IPS DF 6.9 (cell line): ENCODE results near the gene C1S.
A peak's percentile ranks its signal among the peaks of the same experiment; 100 is the strongest.
"Not testable (repeated sequence)": the region's sequence is repeated elsewhere in the genome, so short reads cannot be mapped to it uniquely, and the experiment has no call there.

Source experiments
- DNase-seq: peaks from one replicate; pipeline ENCODE4 v3.0.0-alpha.2; 2013; ENCODE audit warnings: low read depth, low spot score
- H3K27ac ChIP-seq: one replicate; pipeline ENCODE4 v1.5.1; 2013; ENCODE audit warnings: low read length, control low read depth
- H3K27me3 ChIP-seq: 2 replicates; pipeline ENCODE4 v1.6.1; 2013; ENCODE audit warnings: mild to moderate bottlenecking, low read length; ENCODE audit not compliant: control insufficient read depth, insufficient read depth
- H3K36me3 ChIP-seq: 2 replicates; pipeline ENCODE4 v1.6.1; 2013; ENCODE audit warnings: low read length; ENCODE audit not compliant: control insufficient read depth, insufficient read depth
- H3K4me1 ChIP-seq: 2 replicates; pipeline ENCODE4 v1.6.1; 2013; ENCODE audit warnings: low read length; ENCODE audit not compliant: control insufficient read depth, insufficient read depth
- H3K4me3 ChIP-seq: 2 replicates; pipeline ENCODE4 v1.5.1; 2013; ENCODE audit warnings: mild to moderate bottlenecking, low read length
- H3K9me3 ChIP-seq: 2 replicates; pipeline ENCODE4 v1.6.1; 2013; ENCODE audit warnings: low read length, inconsistent platforms; ENCODE audit not compliant: control insufficient read depth, insufficient read depth
- WGBS: extraction: QIAGEN DNeasy Blood & Tissue Kit; methylation state at CpG from one replicate; pipeline ENCODE4 v1.1.7; 2013; ENCODE audit warnings: mixed read lengths, missing lambda C conversion rate; ENCODE audit not compliant: insufficient read length, insufficient coverage; 5-methylcytosine and 5-hydroxymethylcytosine counted together

Gene C1S

GRCh38 chr12:7101047-7101693, 40.7 kb downstream of the C1S start:
- no peaks in the 10 kb centered on the region for H3K9me3 ChIP-seq

DNA sequence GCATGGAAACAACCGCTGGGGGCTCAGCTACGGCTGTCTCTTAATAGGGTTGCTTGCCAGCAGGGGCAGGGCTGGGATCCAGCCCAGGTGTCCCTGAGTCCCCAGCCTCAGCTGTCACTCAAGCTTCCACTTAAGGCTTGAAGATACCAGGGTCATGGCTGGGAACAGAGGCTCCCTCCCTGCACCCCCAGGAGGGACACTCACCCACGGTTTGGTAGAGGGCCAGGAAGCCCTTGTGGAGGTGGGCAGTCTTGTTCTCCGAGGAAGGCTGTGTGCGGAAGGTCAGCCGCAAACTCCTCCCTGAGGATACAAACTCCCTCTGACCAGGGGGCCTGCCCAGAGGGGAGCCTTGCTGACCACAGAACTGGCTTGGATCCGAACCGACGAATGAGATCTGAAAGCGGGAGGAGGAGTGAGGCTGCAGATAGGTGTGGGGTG, 41.2 kb downstream of the C1S start:
- Histone ChIP-seq H3K27me3 (no peaks in the 10 kb centered on the region), H3K4me3 (no peak overlapping the region), H3K9me3 (no peaks in the 10 kb centered on the region), H3K4me1 (no peaks in the 10 kb centered on the region), H3K27ac (no peak overlapping the region), H3K36me3 (peaks cover 5% of the 10 kb centered on the region; the same call in 1 of the 2 replicates)
- WGBS: no CpG with 5 or more reads among the region's 10 CpGs
- DNase-seq: no peak

More at GRCh38 chr12:7101047-7101693, 40.7 kb downstream of the C1S start:
- H3K27me3 ChIP-seq: no peaks in the 10 kb centered on the region
- no peaks in the 10 kb centered on the region for H3K4me1 ChIP-seq
- DNase-seq: no peak
- H3K4me3 ChIP-seq: no peak overlapping the region
- no CpG with 5 or more reads among the region's 4 CpGs for WGBS
- H3K27ac ChIP-seq: no peak overlapping the region
- peaks cover 5% of the 10 kb centered on the region; the same call in 1 of the 2 replicates for H3K36me3 ChIP-seq

- H3K27me3 ChIP-seq: no peaks in the 10 kb centered on the region
- WGBS: no CpG with 5 or more reads among the region's 3 CpGs
These were observed 42.1 kb downstream of the C1S start for GRCh38 chr12:7102582-7102981.

GRCh38 chr12:7103837-7104584, 43.5 kb downstream of the C1S start:
- no CpG with 5 or more reads among the region's 14 CpGs for WGBS
- Histone ChIP-seq H3K4me3 (no peak overlapping the region), H3K27me3 (no peaks in the 10 kb centered on the region), H3K36me3 (peaks cover 5% of the 10 kb centered on the region; the same call in 1 of the 2 replicates), H3K27ac (no peak overlapping the region), H3K4me1 (no peaks in the 10 kb centered on the region), H3K9me3 (no peaks in the 10 kb centered on the region)
- no peak for DNase-seq

More at GRCh38 chr12:7102582-7102981, 42.1 kb downstream of the C1S start:
- DNase-seq: no peak
- Histone ChIP-seq H3K9me3 (no peaks in the 10 kb centered on the region), H3K4me3 (no peak overlapping the region), H3K27ac (no peak overlapping the region), H3K4me1 (no peaks in the 10 kb centered on the region), H3K36me3 (peaks cover 5% of the 10 kb centered on the region; the same call in 1 of the 2 replicates)

DNA sequence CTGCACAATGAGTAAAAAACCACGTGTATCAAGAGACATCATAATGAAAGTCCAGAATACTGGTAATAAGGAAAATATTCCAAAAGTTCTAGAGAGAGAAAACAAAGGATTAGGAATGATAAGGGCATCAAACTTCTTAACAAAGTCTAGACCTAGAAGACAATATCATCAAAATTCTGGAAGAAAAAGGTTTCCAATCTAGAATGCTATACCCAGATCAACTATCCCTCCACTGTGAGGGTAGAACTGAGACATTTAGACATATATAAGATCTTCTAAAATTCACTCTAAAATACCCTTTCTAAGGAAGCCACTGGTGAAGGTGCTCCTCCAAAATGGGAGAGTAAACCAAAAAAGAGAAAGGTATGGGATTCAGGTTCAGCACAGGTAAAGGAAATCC, 45.6 kb downstream of the C1S start:
- no peak for DNase-seq
- WGBS: no CpG with 5 or more reads among the region's 1 CpG
- H3K36me3 ChIP-seq: no peaks in the 10 kb centered on the region
- H3K27me3 ChIP-seq: no peaks in the 10 kb centered on the region
- H3K9me3 ChIP-seq: no peaks in the 10 kb centered on the region
- H3K4me1 ChIP-seq: peaks cover 3% of the 10 kb centered on the region; the same call in 1 of the 2 replicates
- no peak overlapping the region for H3K27ac ChIP-seq
- H3K4me3 ChIP-seq: no peak overlapping the region

- not testable (repeated sequence) for H3K4me3 ChIP-seq
- no CpG with 5 or more reads among the region's 5 CpGs for WGBS
These were observed 46.7 kb downstream of the C1S start for GRCh38 chr12:7107181-7107580.

GRCh38 chr12:7107636-7108002, 47.1 kb downstream of the C1S start:
- no CpG with 5 or more reads among the region's 3 CpGs for WGBS
- H3K4me1 ChIP-seq: peaks cover 3% of the 10 kb centered on the region; the same call in 1 of the 2 replicates
- no peak for DNase-seq
- no peaks in the 10 kb centered on the region for H3K9me3 ChIP-seq
- no peaks in the 10 kb centered on the region for H3K27me3 ChIP-seq
- H3K4me3 ChIP-seq: peak overlapping the region; percentile 70; the same call in 1 of the 2 replicates
- no peak overlapping the region for H3K27ac ChIP-seq
- no peaks in the 10 kb centered on the region for H3K36me3 ChIP-seq

More at GRCh38 chr12:7107181-7107580, 46.7 kb downstream of the C1S start:
- H3K27ac ChIP-seq, H3K27me3 ChIP-seq, H3K9me3 ChIP-seq, H3K36me3 ChIP-seq, DNase-seq, H3K4me1 ChIP-seq: not testable (repeated sequence)

DNA sequence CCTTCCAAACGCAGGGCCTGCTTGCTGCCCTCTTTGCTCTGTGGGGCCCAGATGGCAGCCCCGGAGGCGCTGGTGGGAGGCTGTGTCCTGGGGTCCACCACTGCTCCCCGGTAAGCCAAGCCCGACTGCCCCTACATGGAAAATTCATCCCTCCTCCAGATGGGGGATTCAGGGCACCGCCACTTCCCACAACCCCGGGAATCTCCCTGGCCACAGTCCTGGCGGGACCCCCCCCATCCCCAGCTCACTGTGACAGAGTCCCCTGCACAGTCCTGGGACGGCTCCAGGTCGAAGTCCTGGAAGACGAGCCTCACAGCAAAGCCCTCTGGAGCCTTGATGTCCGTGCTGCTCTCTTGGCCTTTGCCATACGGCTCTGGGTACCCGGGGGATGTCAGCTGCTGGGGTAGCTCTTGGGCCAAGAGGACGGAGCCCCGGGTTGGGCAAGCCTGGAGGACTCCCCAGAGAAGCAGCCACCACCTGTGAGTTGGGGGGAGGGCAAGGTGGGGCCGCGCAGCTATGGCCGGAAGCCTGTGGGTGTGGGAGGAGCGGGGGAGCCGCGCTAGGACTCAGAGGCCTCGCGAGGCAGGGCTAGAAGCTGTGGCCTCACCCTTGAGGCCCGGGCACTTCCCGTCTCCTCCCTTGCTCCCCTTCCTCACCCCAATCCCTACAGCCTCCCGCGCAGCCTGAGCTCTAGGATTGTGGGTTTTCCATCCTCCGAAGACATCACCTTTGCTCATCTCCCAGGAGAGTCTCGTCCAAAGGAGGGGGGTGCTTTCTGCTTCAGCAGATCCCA, 47.7 kb downstream of the C1S start:
- Histone ChIP-seq H3K27ac (no peak overlapping the region), H3K27me3 (no peaks in the 10 kb centered on the region), H3K4me1 (peaks cover 3% of the 10 kb centered on the region; the same call in 1 of the 2 replicates), H3K36me3 (no peaks in the 10 kb centered on the region), H3K9me3 (no peaks in the 10 kb centered on the region), H3K4me3 (peak overlapping the region; percentile 70)
- WGBS: no CpG with 5 or more reads among the region's 30 CpGs
- DNase-seq: no peak

DNA sequence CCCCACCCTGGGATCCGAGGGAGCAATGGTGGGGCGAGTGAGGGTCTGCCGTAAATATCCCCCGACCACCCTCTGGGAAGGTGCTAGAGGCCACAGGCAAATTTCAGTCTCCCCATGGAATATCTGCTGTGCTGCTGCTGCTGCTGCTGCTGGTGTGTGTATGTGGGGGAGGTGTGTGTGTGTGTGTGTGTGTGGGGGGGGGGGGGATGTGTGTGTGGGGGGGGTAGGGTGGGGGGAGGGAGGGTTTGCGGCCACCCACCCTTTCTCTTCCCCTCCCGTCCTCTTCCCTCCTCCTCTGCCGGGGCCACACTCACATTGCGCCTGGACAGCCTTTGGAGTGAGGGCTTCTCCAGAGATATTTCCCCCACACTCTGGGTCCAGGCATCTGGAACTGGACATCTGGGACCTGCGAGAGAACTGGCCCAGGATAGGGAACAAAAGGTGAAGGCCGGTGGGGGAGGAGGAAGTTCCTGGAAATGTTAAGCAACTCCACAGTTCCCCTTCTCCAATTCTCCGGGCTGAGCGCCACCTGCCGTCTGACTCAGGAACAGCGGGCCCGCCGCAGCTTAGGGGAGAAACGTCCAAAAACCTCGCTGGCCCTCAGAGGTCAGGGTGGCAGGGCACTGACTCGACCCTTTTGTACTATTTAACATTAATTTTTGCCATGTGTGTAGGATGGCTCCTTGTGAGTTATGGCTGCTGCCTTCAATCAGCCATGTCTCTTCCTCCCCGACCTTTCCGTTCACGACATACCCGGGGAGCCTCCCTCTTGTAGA, 48.5 kb downstream of the C1S start, which contains the start of gene C1RL:
TSS of gene C1RL (minus strand) at position 419 of the 776 bp plus-strand sequence. CDS start at position 385, 34 bp downstream.
- no CpG with 5 or more reads among the region's 23 CpGs for WGBS
- H3K9me3 ChIP-seq: no peaks in the 10 kb centered on the region
- H3K36me3 ChIP-seq: no peaks in the 10 kb centered on the region
- H3K27ac ChIP-seq: no peak within 1 kb of the TSS
- H3K4me1 ChIP-seq: peaks cover 3% of the 10 kb centered on the region; the same call in 1 of the 2 replicates
- H3K4me3 ChIP-seq: peak within 1 kb of the TSS; percentile 70
- no peak for DNase-seq
- no peaks in the 10 kb centered on the region for H3K27me3 ChIP-seq
